GM12801 (cell line): Measurements from ENCODE around the gene RHCG.

ENCODE experiments used
- TF ChIP-seq, protein P1 (sequence below): IDR thresholded peaks from one replicate; pipeline ENCODE4 v1.5.1; 2011; ENCODE audit warnings: control low read depth; ENCODE audit not compliant: insufficient read length; ENCODE audit errors: extremely low read depth

RHCG gene

DNA sequence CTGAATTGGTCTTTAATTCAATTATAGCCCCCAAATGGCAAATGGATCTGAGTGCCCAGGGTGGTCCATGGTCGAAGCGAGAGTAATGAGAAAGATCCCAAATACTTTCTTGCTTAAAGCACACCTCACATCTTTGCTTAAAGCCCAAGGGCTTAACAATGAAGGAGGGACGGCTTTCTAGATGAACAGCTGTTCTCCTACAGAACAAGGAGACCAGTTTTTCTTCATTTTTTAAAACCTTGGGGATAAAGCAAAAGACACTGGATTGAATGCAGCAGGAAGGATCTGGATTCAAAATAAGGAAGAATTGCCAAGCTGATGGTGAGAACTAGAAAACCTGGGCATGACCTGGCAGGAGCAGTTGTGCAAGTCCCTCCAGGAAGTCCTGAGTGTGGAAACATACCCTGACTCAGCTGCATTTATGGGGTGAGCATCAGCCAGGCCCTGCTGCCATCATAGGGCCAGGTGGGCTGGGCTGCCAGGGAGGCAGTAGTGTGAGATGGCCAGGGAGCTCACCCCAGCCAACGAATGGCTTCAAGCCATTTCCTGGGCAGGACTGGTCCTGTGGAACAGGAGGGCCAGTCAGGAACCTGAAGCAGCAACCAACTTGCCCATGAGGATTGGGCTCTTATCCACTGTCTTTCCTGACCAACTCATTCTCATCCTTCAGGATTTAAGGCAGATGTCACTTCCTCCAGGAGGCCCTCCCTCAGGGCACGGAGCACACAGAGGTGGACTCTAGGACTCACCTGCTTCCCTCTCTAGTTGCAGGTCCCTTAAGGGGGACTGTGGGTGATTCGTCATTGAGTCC is 18.4 kb upstream of the RHCG start:
- TF ChIP-seq, protein P1, sequence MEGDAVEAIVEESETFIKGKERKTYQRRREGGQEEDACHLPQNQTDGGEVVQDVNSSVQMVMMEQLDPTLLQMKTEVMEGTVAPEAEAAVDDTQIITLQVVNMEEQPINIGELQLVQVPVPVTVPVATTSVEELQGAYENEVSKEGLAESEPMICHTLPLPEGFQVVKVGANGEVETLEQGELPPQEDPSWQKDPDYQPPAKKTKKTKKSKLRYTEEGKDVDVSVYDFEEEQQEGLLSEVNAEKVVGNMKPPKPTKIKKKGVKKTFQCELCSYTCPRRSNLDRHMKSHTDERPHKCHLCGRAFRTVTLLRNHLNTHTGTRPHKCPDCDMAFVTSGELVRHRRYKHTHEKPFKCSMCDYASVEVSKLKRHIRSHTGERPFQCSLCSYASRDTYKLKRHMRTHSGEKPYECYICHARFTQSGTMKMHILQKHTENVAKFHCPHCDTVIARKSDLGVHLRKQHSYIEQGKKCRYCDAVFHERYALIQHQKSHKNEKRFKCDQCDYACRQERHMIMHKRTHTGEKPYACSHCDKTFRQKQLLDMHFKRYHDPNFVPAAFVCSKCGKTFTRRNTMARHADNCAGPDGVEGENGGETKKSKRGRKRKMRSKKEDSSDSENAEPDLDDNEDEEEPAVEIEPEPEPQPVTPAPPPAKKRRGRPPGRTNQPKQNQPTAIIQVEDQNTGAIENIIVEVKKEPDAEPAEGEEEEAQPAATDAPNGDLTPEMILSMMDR, result no peak

DNA sequence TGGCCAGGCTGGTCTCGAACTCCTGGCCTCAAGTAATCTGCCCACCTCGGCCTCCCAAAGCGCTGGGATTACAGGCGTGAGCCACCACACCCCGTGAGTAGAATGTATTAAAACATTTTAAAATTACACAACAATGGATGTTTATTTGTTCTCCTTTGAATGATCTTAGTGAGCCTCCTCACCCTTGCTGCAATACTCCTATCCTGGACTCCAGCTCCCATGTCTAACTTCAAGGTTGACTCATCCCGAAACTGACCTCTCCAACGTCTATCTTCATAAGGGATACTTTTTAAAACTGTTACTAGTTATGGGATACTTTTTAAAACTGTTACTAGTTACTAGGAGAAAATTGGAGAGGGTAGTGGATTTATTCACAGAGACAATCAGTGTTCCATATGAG is 17.8 kb upstream of the RHCG start:
- TF ChIP-seq, protein P1, result no peak

DNA sequence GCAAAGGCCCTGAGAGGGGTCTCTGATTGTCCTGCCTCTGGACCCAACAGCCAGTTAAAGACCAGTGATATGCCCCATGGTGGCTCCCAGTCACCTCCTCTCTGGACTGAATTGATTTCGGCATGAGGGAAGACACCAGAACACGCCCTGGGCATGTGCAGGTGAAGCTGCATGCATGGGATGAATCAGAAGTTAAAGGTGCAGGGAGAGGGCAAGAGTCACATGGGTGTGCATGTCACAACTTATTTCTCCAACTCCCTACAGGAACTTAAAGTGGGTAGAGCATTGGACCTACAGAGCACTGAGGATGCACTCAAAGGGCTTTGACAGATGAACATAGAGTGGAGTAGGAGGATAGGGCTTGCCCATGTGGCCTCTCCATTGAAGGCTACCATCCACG is 16.9 kb upstream of the RHCG start:
- TF ChIP-seq, protein P1, result no peak

DNA sequence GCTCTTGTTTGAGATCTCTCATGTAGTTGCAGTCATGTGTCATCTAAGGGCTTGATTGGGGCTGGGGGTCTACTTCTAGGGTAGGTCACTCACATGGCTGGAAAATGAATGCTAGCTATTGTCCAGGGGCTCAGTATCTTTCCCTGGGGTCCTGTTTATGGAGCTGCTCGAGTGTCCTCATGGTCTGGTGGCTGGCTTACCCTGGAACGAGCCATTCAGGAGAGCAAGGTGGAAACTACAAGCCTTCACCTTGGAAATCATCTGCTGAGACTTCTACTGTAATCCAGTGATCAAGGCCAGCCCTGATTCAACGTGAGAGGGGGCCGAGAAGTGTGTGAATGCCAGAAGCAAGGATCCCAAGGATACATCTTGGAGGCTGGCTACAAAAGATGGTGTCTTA is 16.2 kb upstream of the RHCG start:
- TF ChIP-seq, protein P1, result no peak

DNA sequence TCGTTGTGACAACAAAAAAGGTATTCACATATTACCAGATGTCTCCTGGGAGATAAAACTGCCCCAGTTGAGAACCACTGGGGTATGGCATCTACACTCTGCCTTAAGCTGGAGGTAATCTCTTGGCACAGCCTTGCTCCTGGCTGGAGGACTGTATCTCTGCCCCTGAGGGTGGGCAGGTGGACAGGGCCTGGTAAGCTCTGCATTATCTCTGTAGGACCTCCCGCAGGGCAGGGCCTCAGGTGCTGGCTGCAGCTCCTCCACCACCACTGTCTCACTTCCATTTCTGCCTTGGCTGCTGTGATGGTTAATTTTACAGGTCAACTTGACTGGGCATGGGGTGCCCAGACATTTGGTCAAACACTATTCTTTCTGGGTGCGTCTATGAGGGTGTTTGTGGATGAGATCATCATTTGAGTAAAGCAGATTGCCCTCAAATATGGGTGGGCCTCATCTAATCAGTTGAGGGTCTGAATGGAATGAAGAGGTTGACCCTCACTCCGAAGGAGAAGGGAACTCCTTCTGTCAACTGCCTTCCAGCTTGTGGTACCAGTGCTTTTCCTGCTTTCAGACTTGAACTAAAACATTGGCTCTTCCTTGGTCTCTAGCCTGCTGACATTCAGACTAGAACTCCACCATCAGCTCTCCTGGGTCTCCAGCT is 9.8 kb upstream of the RHCG start:
- TF ChIP-seq, protein P1, result no peak

DNA sequence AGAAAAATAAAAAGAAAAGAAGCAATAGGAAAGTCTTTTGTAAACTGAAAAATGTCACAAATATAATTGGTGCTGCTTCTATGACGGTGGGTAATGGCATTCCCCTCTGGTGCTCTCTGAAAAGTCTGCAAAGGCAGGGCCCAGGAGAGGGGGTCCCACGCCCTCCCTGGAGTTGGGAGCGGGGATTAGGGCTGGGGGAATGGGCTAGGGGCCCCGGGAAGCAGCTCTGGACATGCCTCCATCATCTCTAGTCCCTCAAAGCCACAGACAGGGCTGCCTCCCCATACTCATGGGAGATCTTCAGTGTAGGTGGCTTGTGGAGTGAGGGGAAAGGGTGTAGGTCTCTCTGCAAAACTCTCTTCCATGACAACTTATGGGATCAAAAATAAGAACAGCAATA is 7.8 kb upstream of the RHCG start:
- TF ChIP-seq, protein P1, result no peak

DNA sequence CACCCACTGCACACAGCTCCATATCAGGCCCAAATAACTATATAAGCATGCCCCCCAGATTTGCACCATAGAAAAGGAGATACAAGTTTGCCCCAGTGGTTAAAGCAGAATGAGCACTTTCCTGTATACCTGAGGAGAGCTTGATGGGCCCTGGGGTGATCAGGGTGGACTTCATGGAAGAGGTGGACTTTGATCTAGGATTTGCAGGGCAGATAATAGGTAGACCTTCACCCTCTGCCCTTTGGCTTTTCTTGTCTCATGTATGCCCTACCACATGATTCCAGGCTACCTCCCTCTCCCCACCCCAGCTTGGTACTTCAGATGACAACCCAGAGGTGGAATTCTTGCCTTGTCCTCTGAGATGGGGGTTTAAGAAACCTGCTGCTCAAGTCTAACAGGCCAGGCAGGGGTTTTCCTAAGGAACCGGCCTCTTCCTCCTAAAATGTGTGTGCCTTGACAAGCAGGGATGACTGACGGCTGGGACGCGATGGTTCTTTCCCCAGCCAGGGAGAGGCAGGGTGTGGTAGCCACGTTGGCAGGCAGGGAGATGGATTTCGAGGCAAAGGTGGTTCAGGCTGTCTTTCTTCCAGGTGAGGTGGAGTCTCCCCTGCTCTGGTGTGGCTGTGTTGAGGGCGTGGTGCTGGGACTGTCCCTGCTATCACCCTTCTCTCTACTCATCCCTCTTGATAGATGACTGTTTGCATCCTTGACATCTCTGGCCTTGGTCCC is 6.6 kb upstream of the RHCG start:
- TF ChIP-seq, protein P1, result no peak
